GM23338 (cell line): Measurements from ENCODE around the gene ANTXR1. TPM values are rescaled to one million over a fixed set of nuclear protein-coding genes. Genes with fewer than 3 reads are reported as not detected.

Experiments
- ATAC-seq: fragments of 200-7000 bp; cut with Tn5 transposase; 3 replicates; pipeline ENCODE4 v1.9.1; 2020
- DNase-seq: peaks from one replicate; pipeline ENCODE4 v3.0.0-alpha.2; 2015; ENCODE audit warnings: low spot score
- H2AFZ ChIP-seq: fragments of 200-600 bp; sonication (generic); 2 replicates; pipeline ENCODE4 v1.8.0; 2016; ENCODE audit warnings: antibody characterized with exemption, mild to moderate bottlenecking, moderate library complexity
- H3F3A ChIP-seq: fragments of 200-600 bp; sonication (generic); replicated peaks from 2 replicates; pipeline ENCODE4 v1.8.0; 2017; ENCODE audit warnings: antibody characterized with exemption, mixed run types, low read depth
- H3K27ac ChIP-seq: fragments of 200-600 bp; sonication (generic); 2 replicates; pipeline ENCODE4 v1.6.1; 2016; ENCODE audit warnings: low read depth
- H3K27me3 ChIP-seq: fragments of 200-600 bp; sonication (generic); 2 replicates; pipeline ENCODE4 v1.8.0; 2016; ENCODE audit warnings: mild to moderate bottlenecking, mixed run types, moderate library complexity; ENCODE audit not compliant: insufficient read depth
- H3K36me3 ChIP-seq: fragments of 200-600 bp; sonication (generic); 2 replicates; pipeline ENCODE4 v1.8.0; 2016; ENCODE audit warnings: mild to moderate bottlenecking; ENCODE audit not compliant: insufficient read depth
- H3K4me1 ChIP-seq: fragments of 200-600 bp; sonication (generic); 2 replicates; pipeline ENCODE4 v1.8.0; 2016; ENCODE audit warnings: mild to moderate bottlenecking, moderate library complexity; ENCODE audit not compliant: insufficient read depth
- H3K4me2 ChIP-seq: fragments of 200-600 bp; sonication (generic); 2 replicates; pipeline ENCODE4 v1.7.1; 2017; ENCODE audit warnings: mixed run types
- H3K4me3 ChIP-seq: fragments of 200-600 bp; sonication (generic); 2 replicates; pipeline ENCODE4 v1.6.1; 2016; ENCODE audit warnings: mixed run types
- H3K79me2 ChIP-seq: fragments of 200-600 bp; sonication (generic); replicated peaks from 2 replicates; pipeline ENCODE4 v1.8.0; 2017; ENCODE audit warnings: mild to moderate bottlenecking; ENCODE audit not compliant: insufficient read depth
- H3K9me2 ChIP-seq: fragments of 200-600 bp; sonication (generic); 2 replicates; pipeline ENCODE4 v1.8.0; 2017; ENCODE audit not compliant: insufficient read depth
- H4K20me1 ChIP-seq: fragments of 200-600 bp; sonication (generic); replicated peaks from 2 replicates; pipeline ENCODE4 v1.8.0; 2017; ENCODE audit warnings: mild to moderate bottlenecking; ENCODE audit not compliant: insufficient read depth
- H3K27ac Mint-ChIP-seq: 2 replicates; pipeline ENCODE4 v1.8.0; 2020; ENCODE audit warnings: inconsistent platforms, mild to moderate bottlenecking, moderate library complexity, mixed read lengths
- H3K27me3 Mint-ChIP-seq: 3 replicates; pipeline ENCODE4 v1.8.0; 2022; ENCODE audit warnings: low read depth, mild to moderate bottlenecking, moderate library complexity, mixed read lengths, inconsistent platforms; ENCODE audit not compliant: insufficient read depth, poor library complexity
- H3K36me3 Mint-ChIP-seq: 3 replicates; pipeline ENCODE4 v1.8.0; 2021; ENCODE audit warnings: low read depth, mild to moderate bottlenecking, inconsistent platforms, moderate library complexity, mixed read lengths
- H3K4me1 Mint-ChIP-seq: 3 replicates; pipeline ENCODE4 v1.8.0; 2020; ENCODE audit warnings: mild to moderate bottlenecking, inconsistent platforms, mixed read lengths
- H3K4me3 Mint-ChIP-seq: 3 replicates; pipeline ENCODE4 v1.8.0; 2021; ENCODE audit warnings: moderate library complexity, mild to moderate bottlenecking, inconsistent platforms, mixed read lengths
- H3K9me3 Mint-ChIP-seq: 3 replicates; pipeline ENCODE4 v1.8.0; 2020; ENCODE audit warnings: moderate library complexity, mild to moderate bottlenecking, inconsistent platforms, mixed read lengths
- CREB1 ChIP-seq: fragments of 250-450 bp; sonication (Bioruptor Pico); IDR thresholded peaks from 2 replicates; pipeline ENCODE4 v1.5.0; 2020; ENCODE audit warnings: low read depth, mild to moderate bottlenecking, moderate library complexity
- EZH2 ChIP-seq: fragments of 200-600 bp; sonication (generic); IDR thresholded peaks from one replicate; pipeline ENCODE4 v1.8.0; 2017; ENCODE audit warnings: antibody characterized with exemption, mild to moderate bottlenecking, low read depth; ENCODE audit not compliant: unreplicated experiment
- EZH2phosphoT487 ChIP-seq: fragments of 200-600 bp; sonication (generic); IDR thresholded peaks from one replicate; pipeline ENCODE4 v1.8.1; 2018; ENCODE audit warnings: antibody characterized with exemption; ENCODE audit not compliant: unreplicated experiment
- JUNB ChIP-seq: IDR thresholded peaks from one replicate; pipeline ENCODE4 v1.6.1; 2016; ENCODE audit warnings: antibody characterized with exemption; ENCODE audit not compliant: unreplicated experiment
- NANOG ChIP-seq: IDR thresholded peaks from 2 replicates; pipeline ENCODE4 v1.6.1; 2016; ENCODE audit warnings: antibody characterized with exemption, borderline replicate concordance
- POLR2AphosphoS5 ChIP-seq: IDR thresholded peaks from 2 replicates; pipeline ENCODE4 v1.6.1; 2016; ENCODE audit warnings: antibody characterized with exemption, low read depth
- ZNF331 ChIP-seq: fragments of 250-450 bp; sonication (Bioruptor Pico); IDR thresholded peaks from 2 replicates; pipeline ENCODE4 v1.5.0; 2020; ENCODE audit warnings: low read depth, mild to moderate bottlenecking, moderate library complexity
- polyA plus RNA-seq: library from polyadenylated mRNA; unstranded; fragments of >200 nt; fragmentation: Nextera tagmentation; extraction: Ambion mirVana; gene quantifications from 2 replicates; pipeline ENCODE4 v1.2.1, GENCODE V29; 2016
- total RNA-seq: library from RNA; depleted of rRNA; stranded (reverse); fragments of >200 nt; shearing (Covaris generic); gene quantifications from 2 replicates; pipeline ENCODE4 v1.2.3, GENCODE V29; 2014
- TF ChIP-seq, protein P1 (sequence below): fragments of 250-450 bp; sonication (Bioruptor Pico); IDR thresholded peaks from 2 replicates; pipeline ENCODE4 v1.5.0; 2020; ENCODE audit warnings: mild to moderate bottlenecking, moderate library complexity
- TF ChIP-seq, protein P2 (sequence below), 2 experiments: fragments of 200-600 bp in 1 of 2; sonication (generic) in 1 of 2; conservative IDR thresholded peaks; 2 replicates each; pipeline versions ENCODE4 v1.5.1 to v1.6.1; 2016 to 2017; ENCODE audit warnings: antibody characterized with exemption in 2 of 2, low read depth in 2 of 2, mild to moderate bottlenecking in 2 of 2, moderate library complexity in 1 of 2

Gene ANTXR1
- total and polyA plus RNA-seq, 2 experiments from 2014 or later = 16.1 to 23.1 TPM

DNA sequence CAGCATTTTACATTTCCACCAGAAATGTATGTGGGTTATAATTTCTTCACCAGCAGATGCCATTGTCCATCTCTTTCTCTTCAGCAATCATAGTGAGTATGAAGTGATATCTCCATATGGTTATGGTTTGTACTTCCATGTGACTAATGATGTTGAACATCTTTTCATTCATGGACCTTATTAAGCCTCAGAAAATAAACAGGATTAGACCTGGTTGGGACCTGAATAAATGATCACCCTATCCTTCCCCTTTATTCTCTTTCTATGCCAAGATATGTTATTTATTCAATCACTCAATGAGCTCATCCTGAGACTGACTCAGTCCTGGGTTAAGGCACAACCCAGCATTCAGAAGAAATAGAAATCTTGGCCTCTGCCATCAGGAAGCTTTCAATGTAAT, 86.6 kb downstream of the ANTXR1 start (continued):
- TF ChIP-seq, protein P1, sequence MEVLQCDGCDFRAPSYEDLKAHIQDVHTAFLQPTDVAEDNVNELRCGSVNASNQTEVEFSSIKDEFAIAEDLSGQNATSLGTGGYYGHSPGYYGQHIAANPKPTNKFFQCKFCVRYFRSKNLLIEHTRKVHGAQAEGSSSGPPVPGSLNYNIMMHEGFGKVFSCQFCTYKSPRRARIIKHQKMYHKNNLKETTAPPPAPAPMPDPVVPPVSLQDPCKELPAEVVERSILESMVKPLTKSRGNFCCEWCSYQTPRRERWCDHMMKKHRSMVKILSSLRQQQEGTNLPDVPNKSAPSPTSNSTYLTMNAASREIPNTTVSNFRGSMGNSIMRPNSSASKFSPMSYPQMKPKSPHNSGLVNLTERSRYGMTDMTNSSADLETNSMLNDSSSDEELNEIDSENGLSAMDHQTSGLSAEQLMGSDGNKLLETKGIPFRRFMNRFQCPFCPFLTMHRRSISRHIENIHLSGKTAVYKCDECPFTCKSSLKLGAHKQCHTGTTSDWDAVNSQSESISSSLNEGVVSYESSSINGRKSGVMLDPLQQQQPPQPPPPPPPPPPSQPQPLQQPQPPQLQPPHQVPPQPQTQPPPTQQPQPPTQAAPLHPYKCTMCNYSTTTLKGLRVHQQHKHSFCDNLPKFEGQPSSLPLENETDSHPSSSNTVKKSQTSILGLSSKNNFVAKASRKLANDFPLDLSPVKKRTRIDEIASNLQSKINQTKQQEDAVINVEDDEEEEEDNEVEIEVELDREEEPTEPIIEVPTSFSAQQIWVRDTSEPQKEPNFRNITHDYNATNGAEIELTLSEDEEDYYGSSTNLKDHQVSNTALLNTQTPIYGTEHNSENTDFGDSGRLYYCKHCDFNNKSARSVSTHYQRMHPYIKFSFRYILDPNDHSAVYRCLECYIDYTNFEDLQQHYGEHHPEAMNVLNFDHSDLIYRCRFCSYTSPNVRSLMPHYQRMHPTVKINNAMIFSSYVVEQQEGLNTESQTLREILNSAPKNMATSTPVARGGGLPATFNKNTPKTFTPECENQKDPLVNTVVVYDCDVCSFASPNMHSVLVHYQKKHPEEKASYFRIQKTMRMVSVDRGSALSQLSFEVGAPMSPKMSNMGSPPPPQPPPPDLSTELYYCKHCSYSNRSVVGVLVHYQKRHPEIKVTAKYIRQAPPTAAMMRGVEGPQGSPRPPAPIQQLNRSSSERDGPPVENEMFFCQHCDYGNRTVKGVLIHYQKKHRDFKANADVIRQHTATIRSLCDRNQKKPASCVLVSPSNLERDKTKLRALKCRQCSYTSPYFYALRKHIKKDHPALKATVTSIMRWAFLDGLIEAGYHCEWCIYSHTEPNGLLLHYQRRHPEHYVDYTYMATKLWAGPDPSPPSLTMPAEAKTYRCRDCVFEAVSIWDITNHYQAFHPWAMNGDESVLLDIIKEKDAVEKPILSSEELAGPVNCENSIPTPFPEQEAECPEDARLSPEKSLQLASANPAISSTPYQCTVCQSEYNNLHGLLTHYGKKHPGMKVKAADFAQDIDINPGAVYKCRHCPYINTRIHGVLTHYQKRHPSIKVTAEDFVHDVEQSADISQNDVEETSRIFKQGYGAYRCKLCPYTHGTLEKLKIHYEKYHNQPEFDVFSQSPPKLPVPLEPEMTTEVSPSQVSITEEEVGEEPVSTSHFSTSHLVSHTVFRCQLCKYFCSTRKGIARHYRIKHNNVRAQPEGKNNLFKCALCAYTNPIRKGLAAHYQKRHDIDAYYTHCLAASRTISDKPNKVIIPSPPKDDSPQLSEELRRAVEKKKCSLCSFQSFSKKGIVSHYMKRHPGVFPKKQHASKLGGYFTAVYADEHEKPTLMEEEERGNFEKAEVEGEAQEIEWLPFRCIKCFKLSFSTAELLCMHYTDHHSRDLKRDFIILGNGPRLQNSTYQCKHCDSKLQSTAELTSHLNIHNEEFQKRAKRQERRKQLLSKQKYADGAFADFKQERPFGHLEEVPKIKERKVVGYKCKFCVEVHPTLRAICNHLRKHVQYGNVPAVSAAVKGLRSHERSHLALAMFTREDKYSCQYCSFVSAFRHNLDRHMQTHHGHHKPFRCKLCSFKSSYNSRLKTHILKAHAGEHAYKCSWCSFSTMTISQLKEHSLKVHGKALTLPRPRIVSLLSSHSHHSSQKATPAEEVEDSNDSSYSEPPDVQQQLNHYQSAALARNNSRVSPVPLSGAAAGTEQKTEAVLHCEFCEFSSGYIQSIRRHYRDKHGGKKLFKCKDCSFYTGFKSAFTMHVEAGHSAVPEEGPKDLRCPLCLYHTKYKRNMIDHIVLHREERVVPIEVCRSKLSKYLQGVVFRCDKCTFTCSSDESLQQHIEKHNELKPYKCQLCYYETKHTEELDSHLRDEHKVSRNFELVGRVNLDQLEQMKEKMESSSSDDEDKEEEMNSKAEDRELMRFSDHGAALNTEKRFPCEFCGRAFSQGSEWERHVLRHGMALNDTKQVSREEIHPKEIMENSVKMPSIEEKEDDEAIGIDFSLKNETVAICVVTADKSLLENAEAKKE = no peak
- no peak for TF ChIP-seq EZH2phosphoT487
- no peak for TF ChIP-seq NANOG
- no peak for TF ChIP-seq JUNB
- TF ChIP-seq POLR2AphosphoS5 = no peak
- TF ChIP-seq EZH2 = no peak

DNA sequence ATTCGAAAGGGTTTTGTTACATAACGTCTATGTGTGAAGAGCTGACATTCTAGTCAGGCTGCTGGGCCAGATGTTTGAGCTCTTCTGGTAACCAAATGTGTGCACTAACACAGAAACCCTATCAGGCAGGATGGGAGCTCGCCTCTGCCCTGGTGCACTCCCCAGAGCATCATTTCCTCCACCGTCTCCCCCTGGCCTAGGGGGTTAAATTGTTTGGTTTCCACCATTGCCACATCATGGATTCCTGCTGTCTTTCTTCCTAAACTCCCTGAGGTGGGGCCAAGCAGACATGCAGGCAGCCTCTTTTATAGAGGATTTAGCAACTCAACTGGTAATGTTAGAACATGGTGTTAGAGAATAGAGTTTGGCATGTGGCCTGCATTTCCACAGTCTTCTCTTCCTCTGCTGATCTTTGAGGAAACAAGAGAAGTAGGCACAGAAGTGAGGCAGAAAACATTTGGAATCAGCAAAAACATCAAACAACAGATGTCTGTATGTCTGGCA, 87.3 kb downstream of the ANTXR1 start:
- Mint-ChIP-seq H3K27me3 (no peaks in the 10 kb centered on the region), H3K27ac (no peak overlapping the region), H3K36me3 (peaks cover 20% of the 10 kb centered on the region; the same call in 2 of the 3 replicates), H3K4me3 (no peak overlapping the region), H3K9me3 (no peaks in the 10 kb centered on the region; the same call in 2 of the 3 replicates), H3K4me1 (no peaks in the 10 kb centered on the region)
- Histone ChIP-seq H4K20me1 (no peaks in the 10 kb centered on the region), H3K79me2 (no peaks in the 10 kb centered on the region), H2AFZ (no peak overlapping the region), H3F3A (no peaks in the 10 kb centered on the region), H3K27ac (no peak overlapping the region), H3K4me2 (no peak overlapping the region), H3K4me3 (no peak overlapping the region), H3K36me3 (0 out of 2 replicates have a peak, but pooled peaks cover 5% of the 10 kb centered on the region), H3K4me1 (no peaks in the 10 kb centered on the region), H3K9me2 (no peaks in the 10 kb centered on the region), H3K27me3 (no peaks in the 10 kb centered on the region)
- ATAC-seq = no peak
- DNase-seq = no peak
- no peak for TF ChIP-seq JUNB
- TF ChIP-seq ZNF331 (CRISPR knock-in tag) = no peak
- no peak for TF ChIP-seq CREB1 (CRISPR knock-in tag)
- TF ChIP-seq, protein P2, sequence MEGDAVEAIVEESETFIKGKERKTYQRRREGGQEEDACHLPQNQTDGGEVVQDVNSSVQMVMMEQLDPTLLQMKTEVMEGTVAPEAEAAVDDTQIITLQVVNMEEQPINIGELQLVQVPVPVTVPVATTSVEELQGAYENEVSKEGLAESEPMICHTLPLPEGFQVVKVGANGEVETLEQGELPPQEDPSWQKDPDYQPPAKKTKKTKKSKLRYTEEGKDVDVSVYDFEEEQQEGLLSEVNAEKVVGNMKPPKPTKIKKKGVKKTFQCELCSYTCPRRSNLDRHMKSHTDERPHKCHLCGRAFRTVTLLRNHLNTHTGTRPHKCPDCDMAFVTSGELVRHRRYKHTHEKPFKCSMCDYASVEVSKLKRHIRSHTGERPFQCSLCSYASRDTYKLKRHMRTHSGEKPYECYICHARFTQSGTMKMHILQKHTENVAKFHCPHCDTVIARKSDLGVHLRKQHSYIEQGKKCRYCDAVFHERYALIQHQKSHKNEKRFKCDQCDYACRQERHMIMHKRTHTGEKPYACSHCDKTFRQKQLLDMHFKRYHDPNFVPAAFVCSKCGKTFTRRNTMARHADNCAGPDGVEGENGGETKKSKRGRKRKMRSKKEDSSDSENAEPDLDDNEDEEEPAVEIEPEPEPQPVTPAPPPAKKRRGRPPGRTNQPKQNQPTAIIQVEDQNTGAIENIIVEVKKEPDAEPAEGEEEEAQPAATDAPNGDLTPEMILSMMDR (conservative IDR thresholded peaks at IDR 0.05; ENCODE audit: low read depth in 2 of 2) = no peak
- no peak for TF ChIP-seq NANOG
- no peak for TF ChIP-seq POLR2AphosphoS5
